ENCODE measurements around the gene ADSS2. TPM values are rescaled to one million over a fixed set of nuclear protein-coding genes. Genes with fewer than 3 reads are reported as not detected.

Gene ADSS2
- total RNA-seq, 4 donors from 2014 or later, result 23.4 to 46.1 (median 32.5) TPM

DNA sequence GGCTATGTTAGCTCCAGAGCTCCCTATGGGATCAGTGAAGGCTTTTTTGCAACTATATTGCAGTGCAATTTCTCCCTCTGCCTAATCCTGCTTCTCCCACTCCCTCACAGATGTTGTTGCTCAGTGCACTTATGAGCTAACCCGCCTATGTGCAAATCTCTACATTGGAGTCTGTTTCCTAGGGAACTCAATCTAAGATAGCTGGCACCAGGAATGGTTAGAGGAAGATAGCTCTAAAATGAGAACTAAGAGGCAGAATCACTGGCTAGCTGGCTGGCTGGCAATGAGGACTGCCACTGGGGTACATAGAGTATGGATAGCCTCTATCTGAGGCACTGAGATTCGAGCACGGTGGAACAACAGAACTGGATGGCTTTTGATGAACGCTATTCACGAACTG is 39.5 kb downstream of the ADSS2 start:
- no peaks in the 10 kb centered on the region for H3K4me1 ChIP-seq
- H3K27me3 ChIP-seq, result no peaks in the 10 kb centered on the region
- TF ChIP-seq, protein P1, sequence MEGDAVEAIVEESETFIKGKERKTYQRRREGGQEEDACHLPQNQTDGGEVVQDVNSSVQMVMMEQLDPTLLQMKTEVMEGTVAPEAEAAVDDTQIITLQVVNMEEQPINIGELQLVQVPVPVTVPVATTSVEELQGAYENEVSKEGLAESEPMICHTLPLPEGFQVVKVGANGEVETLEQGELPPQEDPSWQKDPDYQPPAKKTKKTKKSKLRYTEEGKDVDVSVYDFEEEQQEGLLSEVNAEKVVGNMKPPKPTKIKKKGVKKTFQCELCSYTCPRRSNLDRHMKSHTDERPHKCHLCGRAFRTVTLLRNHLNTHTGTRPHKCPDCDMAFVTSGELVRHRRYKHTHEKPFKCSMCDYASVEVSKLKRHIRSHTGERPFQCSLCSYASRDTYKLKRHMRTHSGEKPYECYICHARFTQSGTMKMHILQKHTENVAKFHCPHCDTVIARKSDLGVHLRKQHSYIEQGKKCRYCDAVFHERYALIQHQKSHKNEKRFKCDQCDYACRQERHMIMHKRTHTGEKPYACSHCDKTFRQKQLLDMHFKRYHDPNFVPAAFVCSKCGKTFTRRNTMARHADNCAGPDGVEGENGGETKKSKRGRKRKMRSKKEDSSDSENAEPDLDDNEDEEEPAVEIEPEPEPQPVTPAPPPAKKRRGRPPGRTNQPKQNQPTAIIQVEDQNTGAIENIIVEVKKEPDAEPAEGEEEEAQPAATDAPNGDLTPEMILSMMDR (IDR thresholded peaks at IDR 0.05), result no peak
- TF ChIP-seq POLR2A (IDR thresholded peaks at IDR 0.05) (no peak), EP300 (IDR thresholded peaks at IDR 0.05) (no peak)
- DNase-seq (ENCODE audit: low spot score in 2 of 2), result no peak
- 95 to 99% methylated on average over 5 of the region's 5 CpGs for WGBS, 2 donors
- H3K9me3 ChIP-seq, result no peaks in the 10 kb centered on the region
- H3K36me3 ChIP-seq, result peaks cover 0 to 97% (median 8%) of the 10 kb centered on the region in 3 donors
- H3K4me3 ChIP-seq, result no peak overlapping the region
- H3K27ac ChIP-seq, result no peak overlapping the region

DNA sequence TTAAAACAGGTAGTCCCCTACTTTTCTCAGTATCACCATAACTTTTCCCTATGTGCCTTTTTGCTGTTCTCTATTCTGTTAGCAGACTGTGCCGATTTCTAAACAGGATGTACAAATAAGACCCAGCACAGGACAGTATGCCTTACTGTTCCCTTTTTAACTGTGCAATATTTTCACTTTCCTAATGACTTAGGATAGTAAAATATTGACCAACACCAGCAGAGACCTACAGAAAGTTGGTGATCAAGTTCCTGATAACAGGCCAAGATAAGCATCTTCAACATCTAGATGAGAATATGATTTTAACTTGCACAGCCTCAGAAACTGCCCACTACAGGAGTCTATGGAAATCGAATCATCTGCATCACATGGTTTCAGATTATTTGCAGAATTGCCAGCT is 42.0 kb downstream of the ADSS2 start:
- H3K4me1 ChIP-seq, result no peaks in the 10 kb centered on the region
- no peaks in the 10 kb centered on the region for H3K27me3 ChIP-seq
- H3K4me3 ChIP-seq, result no peak overlapping the region
- H3K9me3 ChIP-seq, result no peaks in the 10 kb centered on the region
- TF ChIP-seq POLR2A (IDR thresholded peaks at IDR 0.05) (no peak), EP300 (IDR thresholded peaks at IDR 0.05) (no peak)
- TF ChIP-seq, protein P1 (IDR thresholded peaks at IDR 0.05), result no peak
- H3K27ac ChIP-seq, result no peak overlapping the region
- WGBS, 2 donors, result 68 to 73% methylated on average over 2 of the region's 2 CpGs
- H3K36me3 ChIP-seq, result peaks cover 0 to 97% (median 13%) of the 10 kb centered on the region in 3 donors
- DNase-seq (ENCODE audit: low spot score in 2 of 2), result no peak

DNA sequence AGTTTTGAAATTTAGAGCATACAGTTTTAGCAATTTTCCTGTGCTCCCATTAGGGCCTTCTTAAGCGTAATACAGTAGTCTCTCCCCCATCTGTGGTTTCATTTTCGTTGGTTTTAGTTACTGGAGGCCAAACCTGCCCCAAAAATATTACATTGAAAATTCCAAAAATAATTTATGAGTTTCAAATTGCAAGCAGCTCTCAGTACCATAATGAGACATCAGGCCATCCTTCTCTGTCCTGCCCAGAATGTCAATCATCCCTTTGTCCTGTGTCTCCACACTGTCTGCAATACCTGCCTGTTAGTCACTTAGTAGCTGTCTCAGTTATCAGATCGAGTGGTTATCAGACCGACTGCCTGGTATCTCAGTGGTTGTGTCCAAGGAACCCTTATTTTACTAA is 45.4 kb downstream of the ADSS2 start:
- H3K27me3 ChIP-seq, result no peaks in the 10 kb centered on the region
- H3K27ac ChIP-seq, result no peak overlapping the region
- no peak overlapping the region for H3K4me3 ChIP-seq
- no peak for TF ChIP-seq EP300 (IDR thresholded peaks at IDR 0.05)
- TF ChIP-seq POLR2A (IDR thresholded peaks at IDR 0.05), result no peak
- TF ChIP-seq, protein P1 (IDR thresholded peaks at IDR 0.05), result no peak
- no peak for DNase-seq (ENCODE audit: low spot score in 2 of 2)
- no peaks in the 10 kb centered on the region for H3K4me1 ChIP-seq
- H3K36me3 ChIP-seq, result peaks cover 0 to 97% (median 8%) of the 10 kb centered on the region in 3 donors
- 79 to 87% methylated on average over 4 of the region's 4 CpGs for WGBS, 2 donors
- peaks cover 0 to 25% (median 3%) of the 10 kb centered on the region in 4 donors for H3K9me3 ChIP-seq

DNA sequence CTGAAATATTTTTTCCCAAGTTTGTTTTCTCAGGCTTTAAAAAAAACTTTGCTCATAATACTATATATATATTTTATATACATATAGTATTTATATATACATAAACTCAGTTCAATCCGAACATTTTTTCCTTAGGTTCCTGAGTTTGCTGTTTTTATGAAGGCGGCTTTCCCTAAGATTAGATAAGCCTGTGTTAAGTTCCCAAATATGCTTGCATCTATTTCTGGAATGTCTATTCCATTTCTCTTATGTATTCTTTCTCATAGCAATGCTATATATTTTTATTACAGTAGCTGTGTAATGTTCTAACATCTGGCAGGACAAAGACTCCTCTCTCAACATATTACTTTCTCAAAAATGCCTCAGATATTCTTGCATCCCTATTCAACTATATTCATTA is 45.9 kb downstream of the ADSS2 start:
- H3K27ac ChIP-seq, result no peak overlapping the region
- no peak for DNase-seq (ENCODE audit: low spot score in 2 of 2)
- TF ChIP-seq POLR2A (IDR thresholded peaks at IDR 0.05), result no peak
- TF ChIP-seq, protein P1 (IDR thresholded peaks at IDR 0.05), result no peak
- no peak for TF ChIP-seq EP300 (IDR thresholded peaks at IDR 0.05)
- H3K9me3 ChIP-seq, result peaks cover 0 to 30% (median 6%) of the 10 kb centered on the region in 4 donors
- H3K36me3 ChIP-seq, result peaks cover 0 to 97% (median 7%) of the 10 kb centered on the region in 3 donors
- H3K27me3 ChIP-seq, result no peaks in the 10 kb centered on the region
- H3K4me1 ChIP-seq, result no peaks in the 10 kb centered on the region
- WGBS, 2 donors, result 89 to 95% methylated on average over 2 of the region's 2 CpGs
- no peak overlapping the region for H3K4me3 ChIP-seq

DNA sequence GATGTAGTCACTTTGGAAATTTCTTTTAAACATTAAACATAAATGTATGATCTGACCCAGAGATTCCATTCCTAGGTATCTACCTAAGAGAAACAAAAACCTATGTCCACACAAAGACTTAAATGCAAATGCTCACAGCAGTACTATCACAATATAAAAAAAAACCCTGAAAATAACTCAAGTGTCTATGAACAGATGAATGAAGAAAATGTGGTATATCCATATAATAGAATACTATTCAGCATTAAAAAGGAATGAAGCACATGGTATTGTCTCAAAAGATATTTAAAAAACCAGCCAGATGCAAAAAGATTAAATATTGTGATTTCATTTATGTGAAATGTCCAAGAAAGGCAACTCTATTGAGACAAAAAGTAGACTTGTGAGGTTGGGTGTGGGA is 48.3 kb downstream of the ADSS2 start:
- Histone ChIP-seq H3K9me3 (peaks cover 0 to 38% (median 10%) of the 10 kb centered on the region in 4 donors), H3K36me3 (peaks cover 0 to 75% (median 4%) of the 10 kb centered on the region in 3 donors), H3K4me1 (no peaks in the 10 kb centered on the region), H3K27ac (no peak overlapping the region), H3K27me3 (no peaks in the 10 kb centered on the region), H3K4me3 (no peak overlapping the region)
- TF ChIP-seq EP300 (IDR thresholded peaks at IDR 0.05), result no peak
- TF ChIP-seq, protein P1 (IDR thresholded peaks at IDR 0.05), result no peak
- TF ChIP-seq POLR2A (IDR thresholded peaks at IDR 0.05), result no peak
- DNase-seq (ENCODE audit: low spot score in 2 of 2), result no peak

Data from tibial nerve (tissue), 4 donors.